MM.1S (cell line): ENCODE data around the gene ATOH8.

ENCODE experiments used
- CTCF ChIP-seq: fragments of 300-600 bp; sonication (generic); IDR thresholded peaks from 2 replicates; pipeline ENCODE4 v1.5.1; 2016; ENCODE audit warnings: antibody characterized with exemption, low read length, mixed read lengths
- EZH2phosphoT487 ChIP-seq: fragments of 300-600 bp; sonication (generic); IDR thresholded peaks from 2 replicates; pipeline ENCODE4 v1.6.1; 2018; ENCODE audit warnings: antibody characterized with exemption, low read length

DNA sequence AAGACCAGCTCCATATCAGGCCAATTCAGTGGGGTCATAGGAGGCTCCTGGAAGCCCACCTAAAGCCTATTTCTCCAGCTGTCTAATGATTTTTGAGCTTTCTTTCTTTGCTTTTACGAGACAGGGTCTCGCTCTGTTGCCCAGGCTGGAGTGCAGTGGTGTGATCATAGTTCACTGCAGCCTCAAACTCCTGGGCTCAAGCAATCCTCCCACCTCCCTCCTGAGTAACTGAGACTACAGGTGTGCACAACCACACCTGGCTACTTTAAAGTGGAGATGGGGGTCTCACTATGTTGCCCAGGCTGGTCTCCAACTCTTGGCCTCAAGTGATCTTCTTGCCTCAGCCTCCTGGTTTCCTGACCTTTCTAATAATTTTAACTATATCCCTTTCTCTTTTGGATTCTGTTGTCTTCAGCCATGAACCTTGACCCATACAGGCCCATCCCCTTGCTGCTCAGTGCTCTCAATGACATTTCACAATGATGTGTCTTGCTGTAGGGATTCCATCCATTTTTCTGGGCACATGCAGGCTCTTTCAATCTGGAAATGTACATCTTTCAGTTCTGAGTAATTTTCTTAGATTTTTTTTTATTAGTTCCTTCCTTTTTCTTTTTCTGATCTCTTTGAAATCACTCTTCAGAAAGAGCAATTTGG lies 30.0 kb upstream of the ATOH8 start:
- no peak for TF ChIP-seq CTCF
- TF ChIP-seq EZH2phosphoT487: no peak
